ENCODE data around the gene CYB5A. TPM values are rescaled to one million over a fixed set of nuclear protein-coding genes. Genes with fewer than 3 reads are reported as not detected.
"Not testable (repeated sequence)": the region's sequence is repeated elsewhere in the genome, so short reads cannot be mapped to it uniquely, and the experiment has no call there.

CYB5A gene
- 84.3 TPM for total RNA-seq
- polyA plus RNA-seq: 220 TPM

- peak; percentile 95 for DNase-seq (ENCODE audit: extremely low spot score)
- Histone ChIP-seq H3K4me3 (ENCODE audit: low read depth, low read length) (peak within 1 kb of the TSS; percentile 97), H3K27ac (ENCODE audit: low read depth) (peak within 1 kb of the TSS; percentile 73), H3K36me3 (ENCODE audit: insufficient read depth) (no peaks in the 10 kb centered on the region), H3K4me1 (ENCODE audit: insufficient read depth) (no peaks in the 10 kb centered on the region)
- under 1% methylated on average over 68 of the region's 68 CpGs for WGBS
Observed at GRCh38 chr18:74291771-74292540, at the start of gene CYB5A. CYB5A (minus strand) TSS chr18:74291963; CDS start chr18:74291875, 88 bp downstream.

GRCh38 chr18:74337912-74338309, 46.1 kb upstream of the CYB5A start:
- no peak overlapping the region for H3K4me3 ChIP-seq (ENCODE audit: low read depth, low read length)
- H3K4me1 ChIP-seq (ENCODE audit: insufficient read depth): no peaks in the 10 kb centered on the region
- DNase-seq (ENCODE audit: extremely low spot score): no peak
- WGBS: 99% methylated on average over 1 of the region's 1 CpG
- no peak overlapping the region for H3K27ac ChIP-seq (ENCODE audit: low read depth)
- no peaks in the 10 kb centered on the region for H3K36me3 ChIP-seq (ENCODE audit: insufficient read depth)

GRCh38 chr18:74337155-74337911, 45.6 kb upstream of the CYB5A start:
- 69% methylated on average over 5 of the region's 5 CpGs for WGBS
- DNase-seq (ENCODE audit: extremely low spot score): no peak

GRCh38 chr18:74336656-74337055, 44.9 kb upstream of the CYB5A start:
- Histone ChIP-seq H3K4me1 (ENCODE audit: insufficient read depth) (no peaks in the 10 kb centered on the region), H3K4me3 (ENCODE audit: low read depth, low read length) (no peak overlapping the region), H3K27ac (ENCODE audit: low read depth) (no peak overlapping the region), H3K36me3 (ENCODE audit: insufficient read depth) (no peaks in the 10 kb centered on the region)
- no peak for DNase-seq (ENCODE audit: extremely low spot score)

More at GRCh38 chr18:74337155-74337911, 45.6 kb upstream of the CYB5A start:
- no peaks in the 10 kb centered on the region for H3K4me1 ChIP-seq (ENCODE audit: insufficient read depth)
- H3K4me3 ChIP-seq (ENCODE audit: low read depth, low read length): no peak overlapping the region
- H3K36me3 ChIP-seq (ENCODE audit: insufficient read depth): no peaks in the 10 kb centered on the region
- no peak overlapping the region for H3K27ac ChIP-seq (ENCODE audit: low read depth)

- no peaks in the 10 kb centered on the region for H3K36me3 ChIP-seq (ENCODE audit: insufficient read depth)
- no peak overlapping the region for H3K27ac ChIP-seq (ENCODE audit: low read depth)
- H3K4me3 ChIP-seq (ENCODE audit: low read depth, low read length): no peak overlapping the region
- H3K4me1 ChIP-seq (ENCODE audit: insufficient read depth): no peaks in the 10 kb centered on the region
- DNase-seq (ENCODE audit: extremely low spot score): no peak
Observed at GRCh38 chr18:74334242-74334893, 42.6 kb upstream of the CYB5A start.

- DNase-seq (ENCODE audit: extremely low spot score): no peak
- 48% methylated on average over 1 of the region's 1 CpG for WGBS
- Histone ChIP-seq H3K36me3 (ENCODE audit: insufficient read depth) (no peaks in the 10 kb centered on the region), H3K4me3 (ENCODE audit: low read depth, low read length) (no peak overlapping the region), H3K4me1 (ENCODE audit: insufficient read depth) (no peaks in the 10 kb centered on the region), H3K27ac (ENCODE audit: low read depth) (no peak overlapping the region)
Observed at GRCh38 chr18:74333091-74333490, 41.3 kb upstream of the CYB5A start.

- no peak overlapping the region for H3K27ac ChIP-seq (ENCODE audit: low read depth)
- H3K4me1 ChIP-seq (ENCODE audit: insufficient read depth): no peaks in the 10 kb centered on the region
- DNase-seq (ENCODE audit: extremely low spot score): no peak
- H3K4me3 ChIP-seq (ENCODE audit: low read depth, low read length): no peak overlapping the region
- H3K36me3 ChIP-seq (ENCODE audit: insufficient read depth): no peaks in the 10 kb centered on the region
- 65% methylated on average over 2 of the region's 2 CpGs for WGBS
Observed at GRCh38 chr18:74331404-74331803, 39.6 kb upstream of the CYB5A start.

- Histone ChIP-seq H3K4me1 (ENCODE audit: insufficient read depth) (no peaks in the 10 kb centered on the region), H3K27ac (ENCODE audit: low read depth) (no peak overlapping the region), H3K36me3 (ENCODE audit: insufficient read depth) (no peaks in the 10 kb centered on the region), H3K4me3 (ENCODE audit: low read depth, low read length) (no peak overlapping the region)
- DNase-seq (ENCODE audit: extremely low spot score): no peak
- WGBS: 69% methylated on average over 1 of the region's 1 CpG
Observed at GRCh38 chr18:74329688-74330205, 38.0 kb upstream of the CYB5A start.

GRCh38 chr18:74328206-74328605, 36.4 kb upstream of the CYB5A start:
- no peaks in the 10 kb centered on the region for H3K36me3 ChIP-seq (ENCODE audit: insufficient read depth)
- WGBS: 77% methylated on average over 2 of the region's 2 CpGs
- no peak overlapping the region for H3K27ac ChIP-seq (ENCODE audit: low read depth)
- H3K4me3 ChIP-seq (ENCODE audit: low read depth, low read length): no peak overlapping the region
- H3K4me1 ChIP-seq (ENCODE audit: insufficient read depth): no peaks in the 10 kb centered on the region
- DNase-seq (ENCODE audit: extremely low spot score): no peak

- WGBS: 77% methylated on average over 3 of the region's 3 CpGs
- not testable (repeated sequence) for H3K4me3 ChIP-seq (ENCODE audit: low read depth, low read length); DNase-seq (ENCODE audit: extremely low spot score); H3K36me3 ChIP-seq (ENCODE audit: insufficient read depth); H3K27ac ChIP-seq (ENCODE audit: low read depth); H3K4me1 ChIP-seq (ENCODE audit: insufficient read depth)
Observed at GRCh38 chr18:74326791-74327190, 35.0 kb upstream of the CYB5A start.

GRCh38 chr18:74326231-74326630, 34.5 kb upstream of the CYB5A start:
- Histone ChIP-seq H3K4me3 (ENCODE audit: low read depth, low read length) (no peak overlapping the region), H3K36me3 (ENCODE audit: insufficient read depth) (no peaks in the 10 kb centered on the region), H3K4me1 (ENCODE audit: insufficient read depth) (no peaks in the 10 kb centered on the region), H3K27ac (ENCODE audit: low read depth) (no peak overlapping the region)
- WGBS: 36% methylated on average over 2 of the region's 2 CpGs
- DNase-seq (ENCODE audit: extremely low spot score): no peak

- 75% methylated on average over 29 of the region's 29 CpGs for WGBS
- Histone ChIP-seq H3K27ac (ENCODE audit: low read depth) (no peak overlapping the region), H3K4me3 (ENCODE audit: low read depth, low read length) (no peak overlapping the region), H3K4me1 (ENCODE audit: insufficient read depth) (no peaks in the 10 kb centered on the region), H3K36me3 (ENCODE audit: insufficient read depth) (no peaks in the 10 kb centered on the region)
- DNase-seq (ENCODE audit: extremely low spot score): no peak
Observed at GRCh38 chr18:74316257-74317170, 24.8 kb upstream of the CYB5A start.

Measured in urinary bladder (tissue), 4 donors.